Hepatocyte (in vitro differentiated cells): ENCODE measurements around the gene ZMYND8. TPM values are rescaled to one million over a fixed set of nuclear protein-coding genes. Genes with fewer than 3 reads are reported as not detected.

Experiments
- DNase-seq: peaks from one replicate; pipeline ENCODE4 v3.0.0-alpha.2; 2016; ENCODE audit warnings: low spot score
- H2AFZ ChIP-seq: fragments of 200-600 bp; sonication (generic); 2 replicates; pipeline ENCODE4 v1.6.0; 2016; ENCODE audit warnings: antibody characterized with exemption, mild to moderate bottlenecking
- H3K27ac ChIP-seq: fragments of 200-600 bp; sonication (generic); 2 replicates; pipeline ENCODE4 v1.5.1; 2016; ENCODE audit warnings: mild to moderate bottlenecking
- H3K27me3 ChIP-seq: fragments of 200-600 bp; sonication (generic); 2 replicates; pipeline ENCODE4 v1.6.1; 2016
- H3K36me3 ChIP-seq: fragments of 200-600 bp; sonication (generic); replicated peaks from 2 replicates; pipeline ENCODE4 v1.5.1; 2016; ENCODE audit warnings: low read depth; ENCODE audit not compliant: insufficient read depth
- H3K4me1 ChIP-seq: fragments of 200-600 bp; sonication (generic); 2 replicates; pipeline ENCODE4 v1.5.1; 2016; ENCODE audit warnings: mild to moderate bottlenecking, moderate library complexity; ENCODE audit not compliant: insufficient read depth
- H3K4me2 ChIP-seq: fragments of 200-600 bp; sonication (generic); 2 replicates; pipeline ENCODE4 v1.6.0; 2016
- H3K4me3 ChIP-seq: fragments of 200-600 bp; sonication (generic); 2 replicates; pipeline ENCODE4 v1.5.1; 2016; ENCODE audit warnings: mild to moderate bottlenecking
- H3K79me2 ChIP-seq: fragments of 200-600 bp; sonication (generic); 2 replicates; pipeline ENCODE4 v1.6.0; 2017; ENCODE audit warnings: mild to moderate bottlenecking
- H3K9me2 ChIP-seq: fragments of 200-600 bp; sonication (generic); replicated peaks from 2 replicates; pipeline ENCODE4 v1.6.0; 2017; ENCODE audit warnings: mild to moderate bottlenecking; ENCODE audit not compliant: insufficient read depth
- H3K9me3 ChIP-seq: fragments of 200-600 bp; sonication (generic); 2 replicates; pipeline ENCODE4 v1.5.1; 2016; ENCODE audit warnings: low read depth, mild to moderate bottlenecking
- H4K20me1 ChIP-seq: fragments of 200-600 bp; sonication (generic); 2 replicates; pipeline ENCODE4 v1.6.0; 2016; ENCODE audit warnings: mild to moderate bottlenecking; ENCODE audit not compliant: insufficient read depth, poor library complexity, severe bottlenecking
- EZH2 ChIP-seq: fragments of 200-600 bp; sonication (generic); IDR thresholded peaks from 2 replicates; pipeline ENCODE4 v1.6.1; 2016; ENCODE audit warnings: antibody characterized with exemption, mild to moderate bottlenecking, borderline replicate concordance
- EZH2phosphoT487 ChIP-seq: fragments of 200-600 bp; sonication (generic); IDR thresholded peaks from one replicate; pipeline ENCODE4 v1.6.1; 2018; ENCODE audit warnings: antibody characterized with exemption, mild to moderate bottlenecking, low read depth, moderate library complexity; ENCODE audit not compliant: unreplicated experiment, severe bottlenecking
- WGBS: methylation state at CpG from one replicate; pipeline ENCODE4 v1.1.6; 2016; ENCODE audit warnings: low lambda C conversion rate; ENCODE audit errors: missing lambda C conversion rate; 5-methylcytosine and 5-hydroxymethylcytosine counted together
- polyA plus RNA-seq: library from polyadenylated mRNA; unstranded; fragments of >200 nt; fragmentation: Nextera tagmentation; extraction: Ambion mirVana; gene quantifications from 2 replicates; pipeline ENCODE4 v1.2.1, GENCODE V29; 2016
- total RNA-seq: library from RNA; depleted of rRNA; stranded (reverse); fragments of >200 nt; gene quantifications from 2 replicates; pipeline ENCODE4 v1.2.3, GENCODE V29; 2014
- TF ChIP-seq, protein P1 (sequence below): fragments of 200-600 bp; sonication (generic); IDR thresholded peaks from 2 replicates; pipeline ENCODE4 v1.5.1; 2016; ENCODE audit warnings: antibody characterized with exemption, mild to moderate bottlenecking; ENCODE audit not compliant: poor library complexity

The ZMYND8 gene
- total and polyA plus RNA-seq, 2 experiments from 2014 or later: 30.3 to 34.3 TPM

- Histone ChIP-seq H3K27me3 (no peaks in the 10 kb centered on the region), H3K36me3 (peaks cover 6% of the 10 kb centered on the region), H2AFZ (no peak overlapping the region), H4K20me1 (no peaks in the 10 kb centered on the region), H3K9me2 (no peaks in the 10 kb centered on the region), H3K27ac (no peak overlapping the region), H3K79me2 (peaks cover 21% of the 10 kb centered on the region), H3K4me1 (no peaks in the 10 kb centered on the region), H3K4me2 (no peak overlapping the region), H3K9me3 (no peaks in the 10 kb centered on the region), H3K4me3 (no peak overlapping the region)
- 87% methylated on average over 5 of the region's 5 CpGs for WGBS
- no peak for DNase-seq
- TF ChIP-seq, protein P1, sequence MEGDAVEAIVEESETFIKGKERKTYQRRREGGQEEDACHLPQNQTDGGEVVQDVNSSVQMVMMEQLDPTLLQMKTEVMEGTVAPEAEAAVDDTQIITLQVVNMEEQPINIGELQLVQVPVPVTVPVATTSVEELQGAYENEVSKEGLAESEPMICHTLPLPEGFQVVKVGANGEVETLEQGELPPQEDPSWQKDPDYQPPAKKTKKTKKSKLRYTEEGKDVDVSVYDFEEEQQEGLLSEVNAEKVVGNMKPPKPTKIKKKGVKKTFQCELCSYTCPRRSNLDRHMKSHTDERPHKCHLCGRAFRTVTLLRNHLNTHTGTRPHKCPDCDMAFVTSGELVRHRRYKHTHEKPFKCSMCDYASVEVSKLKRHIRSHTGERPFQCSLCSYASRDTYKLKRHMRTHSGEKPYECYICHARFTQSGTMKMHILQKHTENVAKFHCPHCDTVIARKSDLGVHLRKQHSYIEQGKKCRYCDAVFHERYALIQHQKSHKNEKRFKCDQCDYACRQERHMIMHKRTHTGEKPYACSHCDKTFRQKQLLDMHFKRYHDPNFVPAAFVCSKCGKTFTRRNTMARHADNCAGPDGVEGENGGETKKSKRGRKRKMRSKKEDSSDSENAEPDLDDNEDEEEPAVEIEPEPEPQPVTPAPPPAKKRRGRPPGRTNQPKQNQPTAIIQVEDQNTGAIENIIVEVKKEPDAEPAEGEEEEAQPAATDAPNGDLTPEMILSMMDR: no peak
- TF ChIP-seq EZH2phosphoT487 (no peak), EZH2 (no peak)
These were observed 72.1 kb downstream of the ZMYND8 start for GRCh38 chr20:47284373-47284772.

- no peaks in the 10 kb centered on the region for H3K9me3 ChIP-seq
- H3K27ac ChIP-seq: no peak overlapping the region
- H2AFZ ChIP-seq: no peak overlapping the region
- WGBS: 88% methylated on average over 3 of the region's 3 CpGs
- H3K9me2 ChIP-seq: no peaks in the 10 kb centered on the region
- DNase-seq: no peak
- no peak overlapping the region for H3K4me3 ChIP-seq
- H3K36me3 ChIP-seq: peaks cover 6% of the 10 kb centered on the region
- H3K4me1 ChIP-seq: no peaks in the 10 kb centered on the region
- H3K79me2 ChIP-seq: peaks cover 20% of the 10 kb centered on the region
- H3K27me3 ChIP-seq: no peaks in the 10 kb centered on the region
- H4K20me1 ChIP-seq: no peaks in the 10 kb centered on the region
- no peak for TF ChIP-seq EZH2phosphoT487
- TF ChIP-seq EZH2: no peak
- TF ChIP-seq, protein P1: no peak
- H3K4me2 ChIP-seq: no peak overlapping the region
These were observed 73.1 kb downstream of the ZMYND8 start for GRCh38 chr20:47283411-47283810.

- no peaks in the 10 kb centered on the region for H3K9me3 ChIP-seq
These were observed 73.6 kb downstream of the ZMYND8 start for GRCh38 chr20:47282864-47283263.

More at GRCh38 chr20:47282864-47283263, 73.6 kb downstream of the ZMYND8 start:
- Histone ChIP-seq H3K27ac (no peak overlapping the region), H3K27me3 (no peaks in the 10 kb centered on the region), H3K4me3 (no peak overlapping the region), H3K4me1 (no peaks in the 10 kb centered on the region), H3K9me2 (no peaks in the 10 kb centered on the region), H2AFZ (no peak overlapping the region), H3K4me2 (no peak overlapping the region), H4K20me1 (no peaks in the 10 kb centered on the region), H3K36me3 (peaks cover 6% of the 10 kb centered on the region), H3K79me2 (peaks cover 23% of the 10 kb centered on the region)
- DNase-seq: no peak
- 90% methylated on average over 2 of the region's 2 CpGs for WGBS
- TF ChIP-seq EZH2 (no peak), EZH2phosphoT487 (no peak)
- TF ChIP-seq, protein P1: no peak
